ENCODE measurements around the gene EGFLAM.

EGFLAM gene

GRCh38 chr5:38285226-38285625 lies 26.9 kb downstream of the EGFLAM start:
- no peak for TF ChIP-seq CTCF (conservative IDR thresholded peaks at IDR 0.05; ENCODE audit: low read depth, low read length)
- H3K4me3 ChIP-seq (ENCODE audit: low read length): no peak overlapping the region
- no peak for DNase-seq (ENCODE audit: low read depth)

GRCh38 chr5:38286002-38286401 lies 27.6 kb downstream of the EGFLAM start:
- no peak for DNase-seq (ENCODE audit: low read depth)
- TF ChIP-seq CTCF (conservative IDR thresholded peaks at IDR 0.05; ENCODE audit: low read depth, low read length): no peak
- no peak overlapping the region for H3K4me3 ChIP-seq (ENCODE audit: low read length)

- DNase-seq (ENCODE audit: low read depth): no peak
- no peak for TF ChIP-seq CTCF (conservative IDR thresholded peaks at IDR 0.05; ENCODE audit: low read depth, low read length)
- no peak overlapping the region for H3K4me3 ChIP-seq (ENCODE audit: low read length)
These were observed 28.8 kb downstream of the EGFLAM start for GRCh38 chr5:38287124-38287523.

- no peak for TF ChIP-seq CTCF (conservative IDR thresholded peaks at IDR 0.05; ENCODE audit: low read depth, low read length)
- no peak for DNase-seq (ENCODE audit: low read depth)
- H3K4me3 ChIP-seq (ENCODE audit: low read length): no peak overlapping the region
These were observed 31.1 kb downstream of the EGFLAM start for GRCh38 chr5:38289457-38289856.

- no peak for TF ChIP-seq CTCF (conservative IDR thresholded peaks at IDR 0.05; ENCODE audit: low read depth, low read length)
- no peak for DNase-seq (ENCODE audit: low read depth)
- no peak overlapping the region for H3K4me3 ChIP-seq (ENCODE audit: low read length)
These were observed 31.8 kb downstream of the EGFLAM start for GRCh38 chr5:38290028-38290653.

- DNase-seq (ENCODE audit: low read depth): no peak
- H3K4me3 ChIP-seq (ENCODE audit: low read length): no peak overlapping the region
- TF ChIP-seq CTCF (conservative IDR thresholded peaks at IDR 0.05; ENCODE audit: low read depth, low read length): no peak
These were observed 33.0 kb downstream of the EGFLAM start for GRCh38 chr5:38291355-38291754.

GRCh38 chr5:38292228-38292627 lies 33.9 kb downstream of the EGFLAM start:
- H3K4me3 ChIP-seq (ENCODE audit: low read length): no peak overlapping the region
- no peak for DNase-seq (ENCODE audit: low read depth)
- TF ChIP-seq CTCF (conservative IDR thresholded peaks at IDR 0.05; ENCODE audit: low read depth, low read length): no peak

All from retinal pigment epithelial cell (primary cell).